ENCODE results near the gene LCP1. TPM values are rescaled to one million over a fixed set of nuclear protein-coding genes. Genes with fewer than 3 reads are reported as not detected.

Gene LCP1
- total RNA-seq, 4 donors from 2014 or later = 55.9 to 517 (median 110) TPM

- no peak for TF ChIP-seq CTCF (IDR thresholded peaks at IDR 0.05; ENCODE audit: low read depth)
Observed at GRCh38 chr13:46171217-46171616, 10.8 kb downstream of the LCP1 start.

GRCh38 chr13:46170687-46171086 lies 11.3 kb downstream of the LCP1 start:
- TF ChIP-seq CTCF (IDR thresholded peaks at IDR 0.05; ENCODE audit: low read depth) = no peak

GRCh38 chr13:46170268-46170667 lies 11.7 kb downstream of the LCP1 start:
- no peak for TF ChIP-seq CTCF (IDR thresholded peaks at IDR 0.05; ENCODE audit: low read depth)

GRCh38 chr13:46169758-46170157 lies 12.2 kb downstream of the LCP1 start:
- no peak for TF ChIP-seq CTCF (IDR thresholded peaks at IDR 0.05; ENCODE audit: low read depth)

GRCh38 chr13:46168783-46169182 lies 13.2 kb downstream of the LCP1 start:
- TF ChIP-seq CTCF (IDR thresholded peaks at IDR 0.05; ENCODE audit: low read depth) = no peak

- no peak for TF ChIP-seq CTCF (IDR thresholded peaks at IDR 0.05; ENCODE audit: low read depth)
Observed at GRCh38 chr13:46168341-46168740, 13.6 kb downstream of the LCP1 start.

- TF ChIP-seq CTCF (IDR thresholded peaks at IDR 0.05; ENCODE audit: low read depth) = no peak
Observed at GRCh38 chr13:46166947-46167610, 14.9 kb downstream of the LCP1 start.

All from subcutaneous adipose tissue (tissue), 4 donors.